Stimulated activated CD8-positive, alpha-beta memory T cell treated with anti-CD3 and anti-CD28 coated beads, Interleukin-15, amount 100 ng/mL, for 4 hours (primary cell): ENCODE data around the gene COG7.

ENCODE experiments used
- DNase-seq, 2 donors: peaks; one replicate each; pipeline ENCODE4 v3.0.0-alpha.2; 2020; ENCODE audit warnings: low read depth in 2 of 2

The COG7 gene

DNA sequence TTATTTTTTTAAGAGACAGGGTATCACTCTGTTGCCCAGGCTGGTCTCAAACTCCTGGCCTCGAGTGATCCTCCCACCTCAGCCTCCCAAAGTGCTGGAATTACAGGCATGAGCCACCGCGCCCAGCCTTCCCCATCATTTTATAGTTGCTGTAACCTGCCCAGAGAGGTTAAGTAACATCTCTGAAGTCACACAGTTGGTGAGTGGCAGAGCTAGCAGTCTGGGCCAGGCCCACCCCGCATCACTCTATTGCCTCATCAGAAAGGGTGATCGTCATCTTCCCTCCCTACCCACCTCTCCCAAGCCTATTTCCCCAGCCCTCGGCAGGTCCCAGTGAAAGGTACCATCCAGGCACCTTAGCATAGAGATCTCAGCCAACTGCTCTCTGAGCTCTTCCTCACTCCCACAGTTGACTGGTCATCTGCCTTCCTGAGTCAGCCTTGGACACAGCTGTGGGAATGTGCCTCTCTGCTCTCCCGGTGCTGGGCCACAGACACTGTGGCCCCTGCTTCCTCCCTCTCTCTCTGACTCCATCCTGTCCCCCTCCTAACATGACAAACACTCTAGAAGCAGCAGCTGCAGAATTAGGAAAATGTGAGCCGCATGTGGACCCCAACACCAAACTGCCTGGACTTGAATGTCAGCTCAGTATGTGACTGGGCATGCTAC is 93.8 kb downstream of the COG7 start:
- DNase-seq, result no peak

DNA sequence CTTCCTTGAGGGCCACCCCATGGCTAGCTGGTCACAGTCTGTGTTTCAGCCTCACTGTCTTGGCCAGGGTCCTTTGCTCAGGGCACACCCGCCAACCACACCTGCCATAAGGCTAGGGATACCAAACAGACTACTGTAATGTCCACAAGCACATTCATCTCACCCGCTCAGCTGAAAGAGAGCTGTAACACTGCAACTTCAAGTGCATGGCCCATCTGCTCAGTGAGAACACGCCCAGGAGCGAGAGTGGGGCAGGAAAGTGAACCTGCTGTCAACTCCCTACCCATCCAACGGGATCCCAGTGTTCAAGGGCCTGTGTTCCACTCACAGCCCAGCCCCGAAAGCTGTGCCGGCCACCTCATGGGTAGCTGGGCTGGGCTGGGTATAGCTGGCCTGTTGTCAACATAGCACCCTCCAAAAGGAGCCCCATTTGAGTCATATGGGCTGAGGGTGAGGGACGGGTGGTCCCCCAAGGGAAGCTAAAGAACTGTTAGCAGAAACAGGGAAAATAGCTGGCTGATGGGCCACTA is 95.2 kb downstream of the COG7 start:
- DNase-seq, result no peak

- no peak for DNase-seq
Observed at GRCh38 chr16:23356941-23357340, 96.0 kb downstream of the COG7 start.

GRCh38 chr16:23355106-23355670 is 97.8 kb downstream of the COG7 start:
- no peak for DNase-seq

DNA sequence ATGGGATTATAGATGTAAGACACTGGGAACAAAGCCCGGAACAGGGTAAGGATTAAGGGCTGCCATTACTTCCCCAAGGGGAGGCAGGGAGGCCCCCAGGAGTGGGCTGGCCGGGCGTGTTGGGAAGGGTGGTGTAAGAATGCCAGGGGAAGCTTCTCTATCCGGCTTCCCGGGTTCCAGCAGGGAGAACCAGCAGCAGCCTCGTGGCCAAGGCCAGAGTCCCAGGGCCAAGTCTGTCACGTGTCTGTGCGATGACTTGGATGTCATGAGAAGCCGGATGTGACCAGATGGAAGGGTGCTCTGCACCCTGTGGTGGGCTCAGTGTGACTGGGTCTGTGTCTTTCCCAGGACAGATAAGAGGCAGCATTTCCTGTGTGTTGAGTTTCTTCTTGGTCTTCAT is 98.7 kb downstream of the COG7 start:
- DNase-seq, result no peak

DNA sequence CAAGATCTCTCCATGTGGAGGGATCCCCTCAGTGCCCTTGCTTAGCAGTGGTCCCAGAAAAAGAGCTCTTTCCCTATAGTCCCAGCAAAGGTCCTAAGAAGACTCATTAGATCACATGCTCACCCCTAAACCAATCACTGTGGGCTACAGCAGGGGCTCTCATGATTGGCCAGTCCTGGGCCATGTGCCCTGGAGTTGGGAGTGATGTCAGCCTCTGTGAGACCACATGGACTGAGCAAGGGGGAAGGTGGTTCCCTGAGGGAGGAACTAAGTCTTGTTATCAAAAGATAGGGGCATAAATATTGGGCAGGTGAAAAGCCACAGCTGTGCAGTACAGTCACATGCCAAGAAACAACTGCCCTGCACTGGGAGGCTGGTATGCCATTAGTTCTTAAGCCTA is 99.5 kb downstream of the COG7 start:
- DNase-seq, result no peak

GRCh38 chr16:23351360-23351759 is 101.6 kb downstream of the COG7 start:
- no peak for DNase-seq

- no peak for DNase-seq
Observed at GRCh38 chr16:23348579-23349469, 104.2 kb downstream of the COG7 start.

DNA sequence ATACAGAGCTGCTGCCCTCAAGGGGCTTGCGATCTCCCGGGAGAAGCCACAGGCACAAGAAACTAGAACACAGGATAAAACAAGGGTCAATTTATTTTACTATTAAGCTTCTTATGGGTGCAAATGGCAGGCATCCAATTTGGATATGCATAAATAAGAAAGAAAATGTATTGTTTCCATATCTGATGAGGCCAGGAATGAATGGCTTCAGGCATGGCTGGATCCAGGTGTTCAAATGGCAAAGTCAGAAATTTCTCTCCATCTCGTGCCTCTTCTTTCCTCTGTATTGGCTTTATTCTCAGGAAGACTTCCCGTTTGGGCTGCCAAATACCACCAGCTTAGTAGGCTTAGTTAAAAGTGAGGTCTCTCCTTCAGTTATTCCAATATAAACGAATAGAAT is 107.8 kb downstream of the COG7 start:
- no peak for DNase-seq

DNA sequence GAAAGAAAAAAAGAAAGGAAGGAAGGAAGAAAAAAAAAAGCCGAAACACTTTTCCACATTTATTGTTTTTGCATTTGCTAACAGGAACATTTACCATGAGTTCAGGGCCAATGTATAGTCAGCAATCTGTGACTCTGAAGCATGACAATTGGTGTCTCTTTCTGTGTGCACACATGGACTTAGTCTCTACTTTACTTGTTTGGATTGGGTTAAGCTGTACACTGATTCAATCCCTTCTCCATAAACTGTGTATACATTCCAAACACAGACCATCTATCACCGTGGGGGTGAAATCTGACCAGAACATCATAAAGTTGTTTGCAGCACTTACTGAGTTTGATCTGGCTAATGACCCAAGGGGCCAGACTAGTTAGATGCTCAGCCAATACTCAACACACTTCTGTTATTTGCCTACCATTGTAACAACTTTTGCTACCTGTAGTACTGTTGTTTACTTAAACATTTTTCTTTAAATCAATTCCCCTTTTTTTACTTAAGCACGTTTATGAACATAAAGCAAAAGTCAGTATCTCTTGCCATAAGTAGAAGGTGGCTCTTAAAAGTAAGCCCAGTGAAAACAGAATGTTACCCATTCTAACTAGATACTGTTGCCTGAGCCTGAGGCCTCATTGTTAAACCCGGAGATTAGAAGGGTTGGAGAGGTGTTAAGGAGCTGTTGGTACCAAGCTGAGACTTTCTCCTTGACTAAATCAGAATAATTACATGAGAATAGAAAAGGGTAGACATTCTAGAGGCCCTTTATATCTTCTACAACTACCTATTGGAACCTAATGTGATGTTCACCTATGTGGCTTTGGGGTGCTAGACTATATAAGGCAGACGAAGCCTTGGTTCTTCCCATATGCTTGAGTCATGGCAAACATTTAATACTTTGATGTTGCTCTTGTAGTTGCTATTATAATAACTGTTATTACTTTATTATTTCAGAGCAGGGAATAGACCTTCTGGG is 109.1 kb downstream of the COG7 start:
- no peak for DNase-seq

DNA sequence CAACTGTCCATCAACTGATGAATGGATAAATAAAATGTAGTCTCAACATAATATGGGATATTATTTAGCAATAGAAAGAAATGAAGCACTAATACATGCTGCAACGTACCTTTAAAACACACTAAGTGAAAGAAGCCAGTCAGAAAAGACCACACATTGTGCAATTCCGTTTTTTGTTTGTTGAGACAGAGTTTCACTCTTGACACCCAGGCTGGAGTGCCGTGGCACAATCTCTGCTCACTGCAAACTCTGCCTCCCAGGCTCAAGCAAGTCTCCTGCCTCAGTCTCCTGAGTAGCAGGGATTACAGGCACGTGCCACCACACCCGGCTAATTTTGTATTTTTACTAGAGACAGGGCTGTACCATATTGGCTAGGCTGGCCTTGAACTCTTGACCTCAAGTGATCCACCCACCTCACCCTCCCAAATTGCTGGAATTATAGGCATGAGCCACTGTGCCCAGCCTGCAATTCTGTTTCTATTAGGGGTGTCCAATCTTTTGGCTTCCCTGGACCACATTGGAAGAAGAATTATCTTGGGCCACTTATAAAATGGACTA is 110.8 kb downstream of the COG7 start:
- DNase-seq, result no peak

- DNase-seq, result no peak
Observed at GRCh38 chr16:23339787-23340186, 113.2 kb downstream of the COG7 start.
